NCI-H460 (cell line): ENCODE measurements around the gene INTS6L. TPM values are rescaled to one million over a fixed set of nuclear protein-coding genes. Genes with fewer than 3 reads are reported as not detected.

Experiments
- DNase-seq: peaks from one replicate; pipeline ENCODE4 v3.0.0-alpha.2; 2016; ENCODE audit warnings: low read depth; ENCODE audit errors: extremely low read depth
- polyA plus RNA-seq: library from polyadenylated mRNA; depleted of rRNA; stranded (reverse); fragments of >200 nt; gene quantifications from 2 replicates; pipeline ENCODE4 v1.2.3, GENCODE V29; 2014; cell fraction: nucleus; rRNA removed
- total RNA-seq: library from RNA; depleted of rRNA; stranded (reverse); fragments of >200 nt; shearing (Covaris generic); gene quantifications from 2 replicates; pipeline ENCODE4 v1.2.3, GENCODE V29; 2014; rRNA removed

Gene INTS6L, protein sequence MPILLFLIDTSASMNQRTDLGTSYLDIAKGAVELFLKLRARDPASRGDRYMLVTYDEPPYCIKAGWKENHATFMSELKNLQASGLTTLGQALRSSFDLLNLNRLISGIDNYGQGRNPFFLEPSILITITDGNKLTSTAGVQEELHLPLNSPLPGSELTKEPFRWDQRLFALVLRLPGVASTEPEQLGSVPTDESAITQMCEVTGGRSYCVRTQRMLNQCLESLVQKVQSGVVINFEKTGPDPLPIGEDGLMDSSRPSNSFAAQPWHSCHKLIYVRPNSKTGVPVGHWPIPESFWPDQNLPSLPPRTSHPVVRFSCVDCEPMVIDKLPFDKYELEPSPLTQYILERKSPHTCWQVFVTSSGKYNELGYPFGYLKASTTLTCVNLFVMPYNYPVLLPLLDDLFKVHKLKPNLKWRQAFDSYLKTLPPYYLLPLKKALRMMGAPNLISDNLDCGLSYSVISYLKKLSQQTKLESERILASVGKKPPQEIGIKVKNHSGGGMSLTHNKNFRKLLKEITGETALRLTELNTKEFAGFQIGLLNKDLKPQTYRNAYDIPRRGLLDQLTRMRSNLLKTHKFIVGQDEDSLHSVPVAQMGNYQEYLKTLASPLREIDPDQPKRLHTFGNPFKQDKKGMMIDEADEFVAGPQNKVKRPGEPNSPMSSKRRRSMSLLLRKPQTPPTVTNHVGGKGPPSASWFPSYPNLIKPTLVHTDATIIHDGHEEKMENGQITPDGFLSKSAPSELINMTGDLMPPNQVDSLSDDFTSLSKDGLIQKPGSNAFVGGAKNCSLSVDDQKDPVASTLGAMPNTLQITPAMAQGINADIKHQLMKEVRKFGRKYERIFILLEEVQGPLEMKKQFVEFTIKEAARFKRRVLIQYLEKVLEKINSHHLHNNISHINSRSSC
- 6.5 and 7.4 TPM in 2 replicates for total RNA-seq
- polyA plus RNA-seq = 19.2 and 30.7 TPM in 2 replicates

DNA sequence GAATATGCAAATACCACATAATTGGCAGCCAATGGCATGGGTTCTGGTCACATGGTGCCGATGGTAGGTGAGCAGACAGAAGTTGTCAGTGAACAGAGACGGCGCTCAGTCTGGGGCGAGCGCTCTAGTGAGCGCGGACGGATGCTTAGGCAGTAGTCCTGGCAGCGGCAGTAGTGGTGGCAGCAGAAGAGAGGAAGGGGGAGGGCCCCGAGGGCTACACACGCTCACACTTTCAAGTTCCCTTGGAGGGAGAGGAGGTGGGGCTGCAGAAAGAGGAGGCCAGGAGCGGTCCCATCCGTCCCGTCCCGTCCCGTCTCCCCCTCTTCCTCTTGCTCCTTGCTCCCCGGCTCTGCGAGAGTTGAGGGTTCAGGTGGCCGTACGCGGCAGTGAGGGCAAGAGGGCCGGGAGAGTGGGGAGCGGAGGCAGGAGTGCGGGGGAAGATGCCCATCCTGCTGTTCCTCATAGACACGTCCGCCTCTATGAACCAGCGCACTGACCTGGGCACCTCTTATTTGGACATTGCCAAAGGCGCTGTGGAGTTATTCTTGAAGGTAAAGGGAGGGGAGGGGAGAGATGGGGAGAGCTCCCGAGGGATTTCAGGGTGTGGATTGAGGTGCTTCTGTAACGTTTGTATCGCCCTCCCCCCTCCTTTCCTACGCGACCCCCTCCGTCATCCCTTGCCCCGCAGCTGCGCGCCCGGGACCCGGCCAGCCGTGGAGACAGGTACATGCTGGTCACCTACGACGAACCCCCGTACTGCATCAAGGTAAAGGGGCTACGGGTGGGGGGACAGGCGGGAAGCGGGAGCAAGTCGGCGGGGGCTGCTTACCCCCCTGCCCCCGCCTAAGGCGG lies at the start of gene INTS6L:
INTS6L (plus strand) TSS at position 108 of the 852 bp plus-strand sequence; CDS start at position 441, 333 bp downstream.
- peak; percentile 88 for DNase-seq

DNA sequence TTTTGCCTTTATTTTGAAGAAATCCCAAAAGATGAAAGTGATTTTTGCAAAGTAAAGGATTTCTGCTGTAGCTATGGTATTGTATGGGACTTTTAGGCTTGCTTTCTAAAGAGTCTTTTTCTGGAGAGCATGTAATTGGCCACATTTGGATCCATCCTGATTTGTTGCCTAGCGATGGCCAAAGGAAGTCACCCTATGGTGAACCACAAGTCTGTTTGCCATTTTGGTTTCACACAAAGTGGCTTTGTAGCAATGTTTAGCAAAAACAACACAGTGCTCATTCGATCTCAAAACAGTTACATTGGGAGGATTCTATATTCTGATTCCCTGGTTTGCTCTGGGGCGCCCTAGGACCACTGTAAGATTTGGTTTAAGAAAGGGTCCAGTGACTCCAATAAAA lies 44.1 kb upstream of the INTS6L start:
- DNase-seq = no peak

GRCh38 chrX:135477576-135477975 lies 42.9 kb upstream of the INTS6L start:
- peak; percentile 65 for DNase-seq

DNA sequence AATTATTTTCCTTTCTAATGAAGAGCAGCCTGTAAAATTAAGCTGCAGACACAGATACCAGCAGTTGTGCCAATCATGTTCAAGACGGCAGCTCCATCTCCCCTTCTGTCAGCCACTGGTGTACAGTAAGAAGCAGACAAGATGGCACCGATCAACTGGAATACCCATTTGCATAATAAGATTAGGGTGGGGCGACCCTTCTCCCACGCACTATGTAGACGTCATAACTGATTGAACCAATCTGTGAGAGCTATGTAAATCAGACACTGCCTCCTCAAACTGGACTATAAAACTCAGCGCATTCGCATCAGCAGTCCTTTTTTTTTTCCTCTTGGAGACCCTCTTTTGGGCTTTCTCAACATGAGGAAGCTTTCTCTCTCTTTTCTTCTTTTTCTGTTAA lies 40.4 kb upstream of the INTS6L start:
- DNase-seq = no peak

DNA sequence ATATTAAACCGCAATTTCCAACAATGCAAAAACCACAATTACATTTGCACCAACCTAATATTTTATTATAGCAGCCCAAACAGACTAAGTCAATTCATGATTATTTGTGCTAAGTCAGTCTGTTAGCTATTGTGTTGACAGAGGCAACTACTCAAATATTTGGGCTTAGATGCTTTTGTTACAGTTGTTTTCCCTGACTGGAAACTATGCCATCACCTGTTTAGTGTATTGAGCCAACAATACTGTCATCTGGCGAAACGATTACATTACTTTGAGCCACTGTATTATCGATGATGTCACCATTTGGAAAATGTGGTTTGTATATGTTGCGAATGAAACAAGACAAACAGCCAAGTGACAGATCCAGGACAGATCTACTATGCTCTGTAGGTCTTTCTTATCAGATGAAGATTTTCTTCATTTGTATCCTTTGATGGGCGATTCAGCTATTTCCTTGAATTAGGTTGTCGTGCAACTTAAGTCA lies 38.7 kb upstream of the INTS6L start:
- no peak for DNase-seq

DNA sequence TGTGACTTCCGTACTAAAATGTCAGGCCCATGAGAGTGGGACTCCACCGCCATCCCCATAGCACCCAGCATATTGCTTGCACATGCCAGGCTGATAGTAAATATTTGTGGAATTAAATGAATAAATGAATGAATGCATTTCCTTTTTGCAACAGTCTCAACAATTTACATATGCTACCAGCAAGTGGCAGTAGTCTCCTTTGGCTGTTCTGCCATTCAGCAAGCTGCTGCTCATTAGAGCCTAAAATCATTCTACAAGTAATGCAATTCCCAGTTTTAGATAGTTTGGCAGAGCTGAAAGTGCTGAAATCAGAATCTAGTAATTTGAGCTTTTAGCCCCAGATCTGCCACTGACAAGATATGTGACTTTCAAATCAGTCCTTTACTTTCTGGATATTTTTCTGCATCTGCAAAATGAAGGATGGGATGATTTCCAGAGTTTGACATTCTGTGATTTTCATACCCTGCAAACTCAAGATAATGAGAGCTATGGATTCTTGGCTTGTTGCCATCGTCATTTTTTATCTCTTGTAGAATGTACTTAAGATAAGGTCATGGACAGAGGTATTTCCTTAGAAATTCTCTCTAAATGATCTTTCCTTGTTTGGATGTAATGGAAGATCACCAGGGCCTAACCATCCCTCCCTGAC lies 35.7 kb upstream of the INTS6L start:
- DNase-seq = peak; percentile 37

- DNase-seq = no peak
Observed at GRCh38 chrX:135489542-135489941, 30.9 kb upstream of the INTS6L start.

DNA sequence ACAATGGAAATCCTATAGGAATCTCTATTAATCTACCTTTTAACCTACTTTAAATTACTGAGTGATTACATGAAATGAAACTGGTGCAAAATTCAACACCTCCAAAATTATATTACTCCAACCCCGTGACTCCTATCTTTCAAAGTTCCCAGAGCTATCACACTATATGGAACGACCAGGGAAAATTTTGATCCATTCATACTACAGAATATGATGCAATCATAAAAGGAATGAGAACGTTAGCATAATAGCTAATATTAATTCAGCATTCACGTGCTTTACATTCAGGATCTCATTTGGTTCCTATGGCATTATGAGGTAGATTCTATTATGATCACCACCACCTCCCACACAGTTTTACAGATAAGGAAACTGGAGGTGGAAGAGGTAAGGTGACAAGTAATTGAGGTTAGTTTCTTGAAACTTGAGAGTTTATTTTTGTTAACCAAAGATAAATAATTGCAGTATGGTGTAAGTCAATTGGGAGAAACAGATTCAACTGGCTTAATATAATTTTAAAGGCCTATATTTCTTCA lies 29.4 kb upstream of the INTS6L start:
- DNase-seq = no peak

GRCh38 chrX:135494453-135494852 lies 26.0 kb upstream of the INTS6L start:
- no peak for DNase-seq

DNA sequence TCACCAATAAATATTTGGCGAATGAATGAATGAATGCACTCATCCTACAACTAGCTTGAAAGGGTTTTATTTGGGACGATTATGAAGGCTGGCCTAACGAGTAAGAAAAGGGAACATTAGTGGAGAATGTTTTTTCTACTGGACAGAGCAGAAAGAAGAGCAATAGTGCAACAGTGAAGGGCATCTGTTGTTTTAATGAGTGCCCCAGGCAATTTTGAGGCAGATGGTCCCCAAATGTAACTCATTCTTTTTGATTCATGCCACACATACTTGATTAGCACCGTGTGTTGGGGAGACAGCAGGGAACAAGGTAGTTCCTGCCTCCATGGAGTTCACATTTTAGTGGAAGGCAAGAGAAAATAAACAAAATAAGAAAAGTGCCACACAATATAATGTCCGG lies 22.7 kb upstream of the INTS6L start:
- DNase-seq = no peak

DNA sequence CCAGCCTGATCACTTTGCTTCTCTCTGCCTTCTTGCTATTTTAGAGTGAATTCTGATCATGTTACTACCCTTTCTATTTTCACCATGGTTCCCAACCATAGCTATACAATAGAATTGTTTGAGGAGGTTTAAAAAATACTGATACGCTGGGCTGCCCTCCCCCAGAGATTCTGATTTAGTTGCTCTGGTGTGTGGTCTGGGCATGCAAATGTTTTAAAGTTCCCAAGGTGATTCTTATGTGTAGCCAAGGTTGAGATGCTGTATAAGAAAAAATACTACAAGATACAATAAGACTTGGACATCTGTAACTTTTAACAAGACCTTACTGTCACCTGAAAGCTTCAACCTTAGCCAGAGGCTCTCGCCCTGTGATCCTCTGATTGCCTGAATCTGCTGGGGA lies 22.2 kb upstream of the INTS6L start:
- no peak for DNase-seq

DNA sequence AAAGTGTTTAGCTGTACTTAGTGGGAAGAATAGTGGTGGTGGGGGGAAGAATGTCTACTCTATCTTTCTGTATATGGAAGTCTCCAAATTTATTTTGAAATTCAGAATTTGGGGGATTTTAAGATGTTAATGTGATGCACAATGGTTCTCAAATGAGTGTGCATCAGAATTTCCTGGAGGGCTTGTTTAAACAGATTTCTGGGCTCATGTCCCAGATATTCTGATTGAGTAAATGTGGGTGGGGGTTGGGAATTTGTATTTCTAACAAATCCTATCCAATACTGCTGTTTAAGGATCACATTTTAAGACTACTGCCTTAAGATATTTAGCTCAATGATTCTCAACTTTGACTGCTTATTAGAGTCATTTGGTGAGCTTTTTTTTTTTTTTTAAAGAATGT lies 15.1 kb upstream of the INTS6L start:
- DNase-seq = no peak

GRCh38 chrX:135509885-135510284 lies 10.6 kb upstream of the INTS6L start:
- DNase-seq = no peak

- no peak for DNase-seq
Observed at GRCh38 chrX:135512508-135513129, 7.8 kb upstream of the INTS6L start.

- no peak for DNase-seq
Observed at GRCh38 chrX:135513130-135513515, 7.3 kb upstream of the INTS6L start.

DNA sequence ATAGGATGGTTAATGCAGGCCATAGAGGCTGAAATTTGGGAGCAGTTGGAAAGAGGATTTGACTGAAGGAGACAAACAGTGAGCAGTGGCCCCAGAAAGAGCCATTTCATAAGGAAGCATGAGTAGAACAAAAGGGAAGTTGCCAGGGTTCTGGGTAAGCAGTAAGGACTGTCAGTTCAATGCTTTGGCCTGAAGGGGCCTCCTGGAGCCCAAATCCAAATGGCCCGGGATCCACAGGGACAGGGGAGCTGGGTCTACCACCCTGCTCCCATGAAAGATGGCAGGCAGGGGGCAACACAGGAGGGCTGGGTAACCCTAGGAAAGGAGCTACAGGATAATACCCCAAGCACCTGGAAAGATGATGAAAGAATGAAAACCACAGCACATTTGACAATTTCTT lies 4.1 kb upstream of the INTS6L start:
- DNase-seq = no peak

- no peak for DNase-seq
Observed at GRCh38 chrX:135518161-135518560, 2.3 kb upstream of the INTS6L start.

DNA sequence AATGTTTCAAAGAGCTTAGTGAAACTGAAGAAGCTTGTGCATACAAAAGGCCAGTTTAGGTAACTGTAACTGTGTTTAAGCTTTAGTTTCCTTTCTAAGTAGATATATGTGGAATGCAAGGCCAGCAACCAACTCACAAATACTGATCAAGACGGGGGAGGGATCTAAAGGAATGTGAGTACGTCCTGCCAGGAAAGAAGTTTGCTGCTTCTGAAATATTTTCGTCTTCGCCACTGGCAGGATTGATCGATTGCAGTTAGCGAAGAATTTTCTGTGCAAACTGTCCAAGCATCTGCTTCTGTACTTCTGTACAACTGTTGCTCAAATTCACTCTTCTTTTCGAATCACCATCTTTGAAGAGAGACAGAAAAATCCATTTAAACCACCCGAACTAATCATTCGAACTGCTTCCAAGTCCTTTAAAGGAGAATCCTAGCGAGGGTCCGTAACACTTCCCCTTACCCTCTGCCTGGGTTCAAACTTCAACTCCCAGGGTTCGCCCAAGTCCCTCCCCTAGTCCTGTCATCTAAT lies 373 bp upstream of the INTS6L start:
- DNase-seq = no peak
